Gastroesophageal sphincter (tissue), 3 donors: ENCODE data around the gene KPNA2.

Experiments
- POLR2A ChIP-seq, 2 donors: fragments of 450-650 bp; IDR thresholded peaks; one replicate each; pipeline ENCODE4 v1.6.1; 2017; ENCODE audit warnings: antibody characterized with exemption in 2 of 2, mild to moderate bottlenecking in 2 of 2, moderate library complexity in 1 of 2
- TF ChIP-seq, protein P1 (sequence below), 4 experiments: fragments of 200-600 bp in 2 of 4; fragments of 450-650 bp in 2 of 4; sonication (generic) in 1 of 4; IDR thresholded peaks; one replicate each; pipeline ENCODE4 v1.5.1; 2017 to 2019; ENCODE audit warnings: antibody characterized with exemption in 4 of 4, mild to moderate bottlenecking in 2 of 4, moderate library complexity in 2 of 4

GRCh38 chr17:68011199-68011665 is 24.3 kb upstream of the KPNA2 start:
- TF ChIP-seq, protein P1, sequence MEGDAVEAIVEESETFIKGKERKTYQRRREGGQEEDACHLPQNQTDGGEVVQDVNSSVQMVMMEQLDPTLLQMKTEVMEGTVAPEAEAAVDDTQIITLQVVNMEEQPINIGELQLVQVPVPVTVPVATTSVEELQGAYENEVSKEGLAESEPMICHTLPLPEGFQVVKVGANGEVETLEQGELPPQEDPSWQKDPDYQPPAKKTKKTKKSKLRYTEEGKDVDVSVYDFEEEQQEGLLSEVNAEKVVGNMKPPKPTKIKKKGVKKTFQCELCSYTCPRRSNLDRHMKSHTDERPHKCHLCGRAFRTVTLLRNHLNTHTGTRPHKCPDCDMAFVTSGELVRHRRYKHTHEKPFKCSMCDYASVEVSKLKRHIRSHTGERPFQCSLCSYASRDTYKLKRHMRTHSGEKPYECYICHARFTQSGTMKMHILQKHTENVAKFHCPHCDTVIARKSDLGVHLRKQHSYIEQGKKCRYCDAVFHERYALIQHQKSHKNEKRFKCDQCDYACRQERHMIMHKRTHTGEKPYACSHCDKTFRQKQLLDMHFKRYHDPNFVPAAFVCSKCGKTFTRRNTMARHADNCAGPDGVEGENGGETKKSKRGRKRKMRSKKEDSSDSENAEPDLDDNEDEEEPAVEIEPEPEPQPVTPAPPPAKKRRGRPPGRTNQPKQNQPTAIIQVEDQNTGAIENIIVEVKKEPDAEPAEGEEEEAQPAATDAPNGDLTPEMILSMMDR (IDR thresholded peaks at IDR 0.05), result peak in 3 of 4 experiments; percentile 55 to 59 (median 59)
- no peak for TF ChIP-seq POLR2A (IDR thresholded peaks at IDR 0.05)
